HepG2 (cell line): ENCODE data around the gene URM1. TPM values are rescaled to one million over a fixed set of nuclear protein-coding genes. Genes with fewer than 3 reads are reported as not detected.

ENCODE experiments used
- ATAC-seq: fragments of 200-7000 bp; cut with Tn5 transposase; 3 replicates; pipeline ENCODE4 v1.9.1; 2020; ENCODE audit warnings: mild to moderate bottlenecking, moderate library complexity
- BruUV-seq: library from RNA; stranded (reverse); fragments of 400-500 nt; replicated peaks from 2 replicates; lab custom pipeline; 2021; lab: Mats Ljungman, UMichigan
- CTCF ChIA-PET: fragments of 300-600 bp; formaldehyde crosslinking; extraction: SDS; loops from one replicate; lab custom pipeline; 2021; ENCODE audit warnings: low total read pairs, inconsistent platforms, low intra/inter-chr PET ratio; lab: Yijun Ruan, JAX
- POLR2A ChIA-PET: fragments of 350-600 bp; sonication (Branson Sonifier 250); formaldehyde crosslinking; loops from one replicate; lab custom pipeline; 2020; ENCODE audit warnings: antibody characterized with exemption, inconsistent platforms; lab: Yijun Ruan, JAX
- DNase-seq: peaks from one replicate; pipeline ENCODE4 v3.0.0-alpha.2; 2015; ENCODE audit warnings: low spot score
- FAIRE-seq: peaks from 3 replicates; lab custom pipeline; 2011; peaks lifted over from hg19 to GRCh38; lab: Jason Lieb, UNC
- H2AFZ ChIP-seq: one replicate; pipeline ENCODE4 v1.6.1; 2011; ENCODE audit warnings: low read length, inconsistent platforms
- H3K27ac ChIP-seq: fragments of 300-600 bp; 3 replicates; pipeline ENCODE4 v1.8.0; 2011; ENCODE audit warnings: mixed run types, mild to moderate bottlenecking, mixed read lengths, low read length, inconsistent platforms; ENCODE audit not compliant: insufficient read depth; ENCODE audit errors: extremely low read length
- H3K27me3 ChIP-seq, 2 experiments: fragments of 200-600 bp in 1 of 2; 2 replicates in 1 of 2; 3 replicates in 1 of 2; pipeline versions ENCODE4 v1.6.0 to v1.8.0; 2011; ENCODE audit warnings: low read length in 2 of 2, mild to moderate bottlenecking in 2 of 2, moderate library complexity in 2 of 2, inconsistent platforms in 1 of 2; ENCODE audit not compliant: insufficient read depth in 2 of 2, control insufficient read depth in 1 of 2
- H3K36me3 ChIP-seq, 2 experiments: fragments of 200-600 bp in 1 of 2; replicated peaks in 1 of 2; 2 replicates in 1 of 2; 3 replicates in 1 of 2; pipeline versions ENCODE4 v1.5.1 to v1.8.0; 2011; ENCODE audit warnings: low read length in 2 of 2, inconsistent platforms in 1 of 2; ENCODE audit not compliant: insufficient read depth in 2 of 2, control insufficient read depth in 1 of 2
- H3K4me1 ChIP-seq: 2 replicates; pipeline ENCODE4 v1.5.1; 2012; ENCODE audit warnings: low read length, inconsistent platforms; ENCODE audit not compliant: insufficient read depth
- H3K4me2 ChIP-seq: 2 replicates; pipeline ENCODE4 v1.6.0; 2011; ENCODE audit warnings: low read depth, low read length, inconsistent platforms
- H3K4me3 ChIP-seq, 3 experiments: fragments of 200-600 bp in 1 of 3; sonication (generic), shearing (Covaris generic) in 1 of 3; replicated peaks in 1 of 3; 2 replicates each; pipeline ENCODE4 v1.5.1; 2011 to 2016; ENCODE audit warnings: low read length in 3 of 3, inconsistent platforms in 2 of 3, low read depth in 2 of 3, mild to moderate bottlenecking in 2 of 3, control low read depth in 1 of 3, mixed read lengths in 1 of 3; ENCODE audit not compliant: insufficient read depth in 1 of 3
- H3K79me2 ChIP-seq: one replicate; pipeline ENCODE4 v1.6.1; 2011; ENCODE audit warnings: low read length, inconsistent platforms; ENCODE audit not compliant: insufficient read depth
- H3K9ac ChIP-seq: 2 replicates; pipeline ENCODE4 v1.6.0; 2011; ENCODE audit warnings: mild to moderate bottlenecking, low read depth, low read length, inconsistent platforms; ENCODE audit not compliant: insufficient read depth
- H3K9me3 ChIP-seq: 2 replicates; pipeline ENCODE4 v1.5.1; 2012; ENCODE audit warnings: mild to moderate bottlenecking, low read length
- H4K20me1 ChIP-seq: 2 replicates; pipeline ENCODE4 v1.6.0; 2011; ENCODE audit warnings: inconsistent platforms, mild to moderate bottlenecking, low read length, moderate library complexity; ENCODE audit not compliant: insufficient read depth
- ARNTL ChIP-seq: sonication (generic); formaldehyde crosslinking; IDR thresholded peaks from 2 replicates; pipeline ENCODE4 v1.4.0; 2020; ENCODE audit warnings: mild to moderate bottlenecking, missing genetic modification reagents
- CHCHD3 ChIP-seq: sonication (generic); formaldehyde crosslinking; IDR thresholded peaks from 2 replicates; pipeline ENCODE4 v1.8.0; 2022; ENCODE audit warnings: mild to moderate bottlenecking, missing genetic modification reagents, moderate library complexity
- ETS1 ChIP-seq: sonication (generic); formaldehyde crosslinking; IDR thresholded peaks from 2 replicates; pipeline ENCODE4 v1.4.0; 2020; ENCODE audit warnings: missing genetic modification reagents
- FIP1L1 ChIP-seq: fragments of 200-400 bp; formaldehyde crosslinking; IDR thresholded peaks from 2 replicates; pipeline ENCODE4 v1.6.1; 2018; ENCODE audit warnings: low read depth, mild to moderate bottlenecking, low read length, moderate library complexity, borderline replicate concordance; ENCODE audit not compliant: insufficient read depth
- ISX ChIP-seq: sonication (generic); formaldehyde crosslinking; conservative IDR thresholded peaks from 2 replicates; pipeline ENCODE4 v1.5.0; 2020; ENCODE audit warnings: missing genetic modification reagents
- MEF2D ChIP-seq: sonication (generic); formaldehyde crosslinking; IDR thresholded peaks from 2 replicates; pipeline ENCODE4 v1.5.1; 2020; ENCODE audit warnings: mild to moderate bottlenecking, missing genetic modification reagents
- MIER2 ChIP-seq: IDR thresholded peaks from 2 replicates; pipeline ENCODE4 v1.6.1; 2016; ENCODE audit warnings: missing biosample characterization, missing genetic modification reagents
- ZNF10 ChIP-seq: sonication (generic); formaldehyde crosslinking; IDR thresholded peaks from 2 replicates; pipeline ENCODE4 v1.4.0; 2020; ENCODE audit warnings: mild to moderate bottlenecking, low read depth, missing genetic modification reagents, borderline replicate concordance
- ZNF263 ChIP-seq: sonication (generic); formaldehyde crosslinking; IDR thresholded peaks from 2 replicates; pipeline ENCODE4 v1.4.0; 2020; ENCODE audit warnings: missing genetic modification reagents
- ZNF264 ChIP-seq: sonication (generic); formaldehyde crosslinking; IDR thresholded peaks from 2 replicates; pipeline ENCODE4 v1.4.0; 2020; ENCODE audit warnings: missing genetic modification reagents
- ZNF335 ChIP-seq: sonication (generic); formaldehyde crosslinking; IDR thresholded peaks from 2 replicates; pipeline ENCODE4 v1.4.0; 2020; ENCODE audit warnings: missing genetic modification reagents
- ZNF549 ChIP-seq: sonication (generic); formaldehyde crosslinking; IDR thresholded peaks from 2 replicates; pipeline ENCODE4 v1.5.0; 2020; ENCODE audit warnings: missing genetic modification reagents
- ZNF674 ChIP-seq: sonication (generic); formaldehyde crosslinking; IDR thresholded peaks from 2 replicates; pipeline ENCODE4 v1.5.0; 2020; ENCODE audit warnings: low read depth, mild to moderate bottlenecking, missing genetic modification reagents
- ZNF788 ChIP-seq: sonication (generic); formaldehyde crosslinking; IDR thresholded peaks from 2 replicates; pipeline ENCODE4 v1.5.0; 2020; ENCODE audit warnings: mild to moderate bottlenecking, missing genetic modification reagents, borderline replicate concordance
- WGBS: methylation state at CpG from one replicate; pipeline ENCODE4 v1.1.6; 2017; ENCODE audit warnings: low lambda C conversion rate; 5-methylcytosine and 5-hydroxymethylcytosine counted together
- in situ Hi-C: cut with HindIII; loops from 2 replicates; pipeline ENCODE4 v1.10.0; 2017; ENCODE audit warnings: low pct_unique_long_range_greater_than_20kb; ENCODE audit not compliant: extremely low pct_ligation_motif_present
- intact Hi-C: fragments of 100-400 bp; cut with micrococcal nuclease; formaldehyde crosslinking; loops from one replicate; pipeline ENCODE4 v1.10.0; 2022; ENCODE audit not compliant: unreplicated experiment
- polyA plus RNA-seq, 8 experiments: library from polyadenylated mRNA; depleted of rRNA in 3 of 8; stranded (reverse) in 7 of 8; unstranded in 1 of 8; fragments of >200 nt; fragmentation: Illumina TruSeq in 4 of 8; extraction: Trizol in 4 of 8; gene quantifications; 2 replicates each; pipeline versions ENCODE4 v1.2.1 to v1.2.3, GENCODE V29; 2011 to 2016; ENCODE audit warnings: low read depth in 4 of 8, missing spikeins in 1 of 8, mixed read lengths in 1 of 8; ENCODE audit not compliant: insufficient read depth in 1 of 8
- total RNA-seq, 5 experiments: library from RNA; depleted of rRNA; stranded (reverse); fragments of >200 nt; fragmentation: Illumina TruSeq; extraction: Trizol; gene quantifications; 2 replicates each; pipeline ENCODE4 v1.2.3, GENCODE V29; 2016; ENCODE audit warnings: low read depth in 1 of 5
- TF ChIP-seq, protein P1 (sequence below): sonication (generic); IDR thresholded peaks from 2 replicates; pipeline ENCODE4 v1.6.1; 2016; ENCODE audit warnings: low read depth, borderline replicate concordance

Gene URM1
- total and polyA plus RNA-seq, 2 of the 13 experiments (the other 11 are each of a cell fraction or from before 2014, with no cell fraction given) = 37.1 to 41.3 TPM

- POLR2A ChIA-PET = interaction anchor here (1.5 kb wide), 1 partner anchor 10 kb away, joined by 3 read pairs; no protein-coding TSS in a partner anchor
- Histone ChIP-seq H3K4me2 (no peak overlapping the region), H3K79me2 (no peaks in the 10 kb centered on the region), H3K27ac (no peak overlapping the region), H2AFZ (no peak overlapping the region), H3K36me3 (peaks cover 19 to 53% of the 10 kb centered on the region in 2 experiments; a peak in 4 of 5 replicates), H4K20me1 (no peaks in the 10 kb centered on the region; the same call in 1 of the 2 replicates), H3K9me3 (no peaks in the 10 kb centered on the region), H3K27me3 (no peaks in the 10 kb centered on the region), H3K4me1 (no peaks in the 10 kb centered on the region), H3K4me3 (no peak overlapping the region), H3K9ac (no peak overlapping the region)
- intact Hi-C loops (no loop called here), in situ Hi-C loops (no loop called here)
- FAIRE-seq (no peak), DNase-seq (no peak), ATAC-seq (no peak)
- WGBS = 95% methylated on average over 6 of the region's 6 CpGs
- TF ChIP-seq ZNF788 (CRISPR knock-in tag) (no peak), ZNF549 (CRISPR knock-in tag) (no peak), FIP1L1 (no peak), ETS1 (CRISPR knock-in tag) (no peak), ISX (CRISPR knock-in tag) (no peak), CHCHD3 (CRISPR knock-in tag) (no peak), ZNF674 (CRISPR knock-in tag) (no peak), ZNF10 (no peak), ZNF335 (CRISPR knock-in tag) (no peak), MIER2 (CRISPR knock-in tag) (no peak), ZNF264 (CRISPR knock-in tag) (no peak), MEF2D (no peak), ZNF263 (CRISPR knock-in tag) (no peak), ARNTL (CRISPR knock-in tag) (no peak)
- TF ChIP-seq, protein P1, sequence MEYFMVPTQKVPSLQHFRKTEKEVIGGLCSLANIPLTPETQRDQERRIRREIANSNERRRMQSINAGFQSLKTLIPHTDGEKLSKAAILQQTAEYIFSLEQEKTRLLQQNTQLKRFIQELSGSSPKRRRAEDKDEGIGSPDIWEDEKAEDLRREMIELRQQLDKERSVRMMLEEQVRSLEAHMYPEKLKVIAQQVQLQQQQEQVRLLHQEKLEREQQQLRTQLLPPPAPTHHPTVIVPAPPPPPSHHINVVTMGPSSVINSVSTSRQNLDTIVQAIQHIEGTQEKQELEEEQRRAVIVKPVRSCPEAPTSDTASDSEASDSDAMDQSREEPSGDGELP = no peak
- BruUV-seq = no TSS peak
- CTCF ChIA-PET = no interaction called here
Measured at GRCh38 chr9:128382261-128382660, 11.1 kb downstream of the URM1 start.
